Measurements from ENCODE around the gene IGF2BP2.
"Not testable (repeated sequence)": the region's sequence is repeated elsewhere in the genome, so short reads cannot be mapped to it uniquely, and the experiment has no call there.

The IGF2BP2 gene

DNA sequence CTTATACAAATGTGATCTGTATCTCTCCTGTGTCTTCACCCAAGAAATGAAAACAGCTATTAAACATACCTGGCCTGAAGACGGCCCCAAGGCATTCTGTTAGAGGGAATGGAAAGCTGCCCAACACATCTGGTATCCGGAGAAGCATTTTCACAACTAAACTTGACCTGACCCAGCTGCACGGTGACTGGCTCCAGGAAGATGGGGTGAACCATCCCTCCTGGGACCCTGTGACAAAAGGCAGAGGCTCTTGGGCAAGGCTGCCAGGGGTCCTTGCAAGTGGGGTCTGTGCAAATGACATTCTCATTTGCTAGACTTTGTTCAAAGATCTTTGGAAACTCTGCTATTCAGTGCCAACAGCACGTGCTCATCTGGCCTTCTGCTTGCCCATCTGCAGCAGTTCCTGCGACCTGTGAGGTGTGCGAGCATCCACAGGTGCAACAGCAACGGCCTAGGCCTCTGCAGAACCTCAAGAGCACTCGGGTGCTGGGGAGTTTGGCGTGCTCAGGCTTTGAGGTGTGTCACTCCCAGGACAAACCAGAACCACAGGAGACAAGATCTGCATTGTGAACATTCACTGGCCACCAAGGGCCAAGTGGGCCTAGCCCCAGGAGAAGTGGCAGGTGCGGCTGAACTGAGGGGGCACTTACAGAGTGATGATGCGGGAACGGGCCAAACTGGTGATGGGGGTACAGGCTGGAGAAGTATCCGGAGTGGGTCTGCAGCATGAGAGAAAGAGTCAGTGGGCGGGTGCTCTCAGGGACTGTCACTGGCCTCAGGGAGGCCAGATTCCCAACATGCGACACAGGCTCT lies 166.9 kb downstream of the IGF2BP2 start:
- no peak for DNase-seq

GRCh38 chr3:185657211-185657610 lies 167.6 kb downstream of the IGF2BP2 start:
- DNase-seq, result no peak

DNA sequence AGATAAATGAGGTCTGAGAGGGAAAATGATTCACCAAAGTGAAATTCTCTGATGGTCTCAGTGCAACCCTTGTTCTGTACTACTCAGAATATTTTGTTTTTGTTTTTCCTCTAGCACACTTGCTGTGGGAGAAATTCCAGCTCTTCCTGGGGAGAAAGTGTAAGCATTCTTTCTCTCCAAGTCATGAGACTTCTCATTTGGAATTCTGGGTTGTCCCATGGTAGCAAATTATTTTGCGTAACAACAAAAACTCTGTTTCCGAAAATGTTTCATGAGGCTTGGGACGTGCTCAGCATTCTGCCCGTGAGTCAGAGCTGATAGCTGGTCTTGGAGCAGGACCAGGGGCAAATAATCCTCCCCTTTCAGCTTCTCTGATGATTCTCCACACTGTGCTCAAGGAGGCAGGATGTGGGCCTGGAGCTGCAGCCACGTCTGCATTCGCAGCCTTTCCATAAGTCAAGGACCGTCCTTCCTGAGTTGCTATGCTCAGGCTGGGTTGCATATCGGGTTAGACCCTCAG lies 168.5 kb downstream of the IGF2BP2 start:
- DNase-seq, result no peak

DNA sequence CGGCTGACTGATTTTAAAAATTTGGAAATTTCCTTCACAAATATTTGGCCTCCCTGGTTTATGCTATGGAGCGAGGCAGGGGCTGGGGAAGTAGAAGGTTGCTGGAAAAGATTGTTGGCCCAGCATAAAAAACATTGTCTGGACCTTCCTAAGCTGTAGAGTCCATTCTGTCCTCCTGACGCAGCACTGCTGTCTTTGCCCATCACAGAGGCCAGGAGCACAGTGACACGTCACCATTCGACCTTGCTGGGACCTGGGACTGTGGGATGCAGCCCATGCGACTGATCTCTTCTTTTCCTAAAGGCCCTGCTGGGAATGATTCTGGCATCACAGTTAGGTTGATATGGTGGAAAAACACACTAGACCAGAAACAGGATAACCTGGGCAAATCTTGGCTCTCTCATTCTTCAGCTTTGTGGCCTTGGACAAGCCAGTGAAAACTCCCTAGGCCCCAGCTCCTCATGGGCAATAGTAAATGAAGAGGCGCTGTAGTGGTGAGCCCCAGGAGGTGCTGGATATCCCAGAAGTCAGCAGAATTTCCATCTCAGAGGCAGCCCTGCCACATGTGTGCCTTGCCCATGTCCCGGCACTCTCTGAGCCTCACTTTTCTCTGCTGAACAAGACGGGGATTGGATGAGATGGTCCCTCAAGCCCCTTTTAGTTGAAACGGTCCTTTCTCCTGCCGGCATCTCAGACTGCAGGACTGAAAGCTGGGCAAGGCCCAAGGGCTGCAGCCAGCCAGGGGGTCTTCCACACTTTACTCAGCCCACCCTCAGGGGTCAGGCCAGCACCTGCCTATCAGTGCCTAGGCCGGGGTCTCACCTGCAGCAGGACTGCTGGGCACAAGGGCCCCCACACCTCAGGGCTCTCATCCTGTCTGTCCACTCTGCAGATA lies 169.2 kb downstream of the IGF2BP2 start:
- no peak for DNase-seq

- DNase-seq, result no peak
Observed at GRCh38 chr3:185654758-185655145, 170.1 kb downstream of the IGF2BP2 start.

DNA sequence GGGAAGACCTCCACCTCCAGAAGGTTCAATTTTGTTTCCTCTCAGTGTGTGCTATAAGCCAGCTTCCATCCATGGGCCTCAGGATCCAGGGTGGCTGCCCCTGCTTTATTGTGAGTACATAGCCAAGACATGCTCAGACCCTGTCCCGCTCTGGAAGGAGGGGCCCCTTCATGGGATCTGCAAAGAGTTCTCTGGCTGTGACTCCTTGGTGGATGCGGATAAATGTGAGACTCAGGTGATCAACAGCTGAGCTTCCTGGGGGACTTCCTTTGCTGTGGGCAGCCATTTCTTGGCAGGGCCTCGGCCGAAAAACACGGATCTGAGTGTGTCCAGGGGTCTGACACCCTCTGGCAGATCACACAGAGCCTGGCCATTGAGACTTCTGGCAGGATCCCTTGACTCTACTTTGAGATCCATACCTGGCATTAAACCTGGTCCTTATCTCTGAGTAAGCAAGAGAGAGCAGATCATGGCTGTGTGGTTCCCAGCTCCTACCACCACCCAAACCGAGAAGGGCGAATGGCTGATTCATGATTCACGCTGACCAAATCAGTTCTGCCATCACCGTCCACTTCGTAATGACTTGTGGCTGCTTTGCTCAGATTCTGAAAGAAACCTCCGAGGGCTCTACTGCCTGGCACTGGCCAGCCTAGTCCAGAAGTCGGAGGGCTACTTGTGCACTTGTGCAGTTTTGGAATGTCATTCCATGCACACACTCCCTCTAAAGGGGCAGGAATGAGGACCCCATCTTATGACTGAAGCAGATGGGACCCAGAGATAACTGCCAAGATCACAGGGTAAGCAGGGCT lies 170.7 kb downstream of the IGF2BP2 start:
- no peak for DNase-seq

GRCh38 chr3:185651971-185652370 lies 172.9 kb downstream of the IGF2BP2 start:
- no peak for DNase-seq

DNA sequence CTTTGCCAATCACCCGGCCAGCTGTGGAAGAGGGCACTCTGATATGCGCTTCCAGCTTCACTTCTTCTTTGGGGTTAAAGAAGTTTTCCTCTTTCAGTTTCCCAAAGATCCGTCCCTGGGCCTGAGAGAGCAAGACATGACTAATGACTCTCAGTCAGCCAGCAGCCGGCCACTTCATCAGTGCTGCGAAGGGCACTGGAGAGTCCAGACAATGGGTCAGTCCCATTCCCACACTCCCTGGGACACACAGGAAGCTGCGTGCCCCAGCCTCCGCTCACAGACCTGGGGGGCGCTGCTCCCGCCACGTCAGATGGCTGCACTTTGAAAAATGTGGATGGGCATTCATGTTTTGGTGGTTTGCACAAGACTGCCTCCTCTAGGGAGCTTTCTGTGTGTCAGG lies 175.4 kb downstream of the IGF2BP2 start:
- no peak for DNase-seq

DNA sequence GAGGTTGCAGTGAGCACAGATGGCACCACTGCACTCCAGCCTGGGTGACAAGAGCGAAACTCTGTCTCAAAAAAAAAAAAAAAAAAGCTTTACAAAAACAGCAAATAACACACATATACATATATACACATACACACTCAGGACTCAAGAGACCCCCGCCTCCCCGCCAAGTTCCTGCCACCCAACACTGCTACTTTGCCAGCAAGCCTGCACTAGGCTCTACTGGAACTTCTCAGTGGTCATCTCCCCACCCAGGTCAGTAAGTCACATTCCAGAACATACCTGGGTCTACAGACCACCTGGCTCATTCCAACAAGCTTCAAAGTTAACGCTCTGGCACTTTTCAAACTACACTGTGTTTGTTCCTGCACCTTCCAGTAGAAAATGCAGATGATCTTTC lies 176.4 kb downstream of the IGF2BP2 start:
- no peak for DNase-seq

- DNase-seq, result no peak
Observed at GRCh38 chr3:185647880-185648210, 177.0 kb downstream of the IGF2BP2 start.

DNA sequence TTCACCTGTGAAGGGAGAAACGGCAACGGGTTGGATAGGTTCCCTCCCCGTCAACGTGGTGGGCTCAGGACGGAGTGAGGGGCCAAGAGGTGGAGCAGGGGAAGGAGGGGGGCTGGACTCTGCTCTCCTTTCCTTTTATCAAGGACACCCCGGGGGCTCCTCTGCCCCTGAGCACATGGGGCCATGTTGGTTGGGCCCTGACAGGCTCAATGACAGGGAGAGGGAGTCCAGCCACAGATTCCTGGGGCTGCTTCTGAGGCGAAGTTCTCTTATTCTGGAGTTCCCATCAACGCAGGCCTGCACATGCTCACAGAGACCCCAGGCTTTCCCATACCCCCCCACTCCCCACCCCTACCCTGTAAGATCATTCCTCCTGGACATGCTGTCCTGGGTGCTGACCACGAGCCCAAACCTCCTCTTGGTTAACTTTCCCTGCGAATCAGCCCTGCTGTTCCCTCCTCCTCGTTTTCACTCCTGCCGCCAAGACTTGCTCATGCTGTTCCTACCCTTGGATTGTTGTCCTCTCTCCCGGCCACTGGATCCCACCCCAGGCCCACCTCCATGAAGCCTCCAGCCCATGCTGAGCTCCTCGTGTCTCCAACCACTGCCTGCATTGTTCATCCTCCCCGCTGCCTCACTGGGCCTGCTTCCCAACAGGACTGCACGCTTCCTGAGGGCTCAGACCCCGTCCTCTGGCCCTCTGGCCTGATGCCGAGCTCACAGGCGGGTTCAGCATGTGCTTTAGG lies 177.5 kb downstream of the IGF2BP2 start:
- no peak for DNase-seq

DNA sequence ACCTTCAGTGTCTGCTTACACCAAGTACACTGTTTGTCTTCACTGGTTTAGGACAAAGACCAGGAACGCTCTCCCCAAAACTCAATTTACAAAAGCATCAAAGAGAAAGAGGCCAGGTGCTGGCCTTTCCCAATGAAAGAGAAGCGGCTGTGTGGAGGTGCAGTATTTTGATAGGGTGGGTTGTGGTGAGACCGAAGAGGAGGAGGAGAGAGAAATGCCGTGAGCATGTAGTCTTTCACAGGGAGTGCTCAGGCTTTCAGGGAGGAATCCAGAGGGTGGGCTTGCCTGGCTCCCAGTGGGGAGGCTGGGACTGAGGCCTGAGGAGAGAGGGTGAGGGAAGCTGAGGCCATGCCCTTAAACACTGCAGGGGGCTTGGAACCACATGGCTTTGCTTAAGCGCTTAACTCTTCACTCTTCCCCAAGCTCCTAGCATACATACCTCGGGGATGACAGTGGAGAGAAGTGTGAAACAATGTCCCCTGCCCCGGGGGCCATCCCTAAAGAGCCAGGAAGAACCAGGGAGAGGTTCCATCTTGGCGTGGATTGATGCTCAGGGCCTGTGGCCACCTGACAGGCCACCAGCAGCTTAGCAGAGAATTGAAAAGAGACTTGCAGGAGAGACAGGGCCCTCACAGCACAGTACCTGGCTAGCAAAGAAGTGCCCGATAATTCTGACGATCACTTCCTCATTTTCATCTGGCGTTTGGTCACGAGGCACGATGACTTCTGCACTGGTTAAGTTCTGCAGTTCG lies 178.3 kb downstream of the IGF2BP2 start:
- no peak for DNase-seq

DNA sequence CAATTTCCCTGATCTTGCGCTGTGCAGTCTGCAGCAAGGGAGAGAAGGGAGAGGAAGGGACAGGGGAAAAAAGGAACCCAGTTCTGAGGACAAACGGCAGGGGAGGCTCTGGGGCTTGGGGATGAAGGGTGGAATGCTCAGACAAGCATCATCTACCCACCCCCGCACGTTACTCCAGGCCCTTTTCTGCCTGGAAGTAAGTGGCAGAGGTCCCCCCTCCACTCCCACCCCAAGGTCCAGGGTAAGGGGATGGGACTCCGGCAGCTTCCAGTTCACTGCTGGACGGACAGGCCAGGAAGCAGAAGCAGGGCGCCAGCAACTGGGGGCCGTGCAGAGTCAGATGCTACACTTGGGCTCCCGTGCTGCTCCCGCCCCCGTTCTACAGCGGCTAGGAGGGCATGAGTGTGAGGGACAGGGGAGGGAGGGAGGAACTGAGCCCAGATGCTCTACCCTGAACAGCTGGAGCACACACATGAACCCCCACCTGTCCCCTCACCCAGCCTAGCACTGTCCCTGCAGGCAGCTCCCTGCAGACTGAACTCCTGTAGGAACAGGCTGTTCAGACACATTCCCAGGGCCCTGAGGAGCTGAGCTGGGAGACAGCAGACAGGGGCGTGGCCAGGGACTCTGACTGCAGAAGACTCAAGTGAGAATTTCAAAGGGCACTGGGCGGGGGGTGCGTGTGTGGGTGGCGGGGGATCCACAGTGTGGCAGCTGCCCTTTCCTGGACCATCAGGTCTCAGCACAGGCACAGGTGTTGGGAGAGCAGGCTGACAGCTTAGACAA lies 179.1 kb downstream of the IGF2BP2 start:
- no peak for DNase-seq

GRCh38 chr3:185645191-185645590 lies 179.7 kb downstream of the IGF2BP2 start:
- not testable (repeated sequence) for DNase-seq

- DNase-seq, result no peak
Observed at GRCh38 chr3:185640308-185640707, 184.5 kb downstream of the IGF2BP2 start.

DNA sequence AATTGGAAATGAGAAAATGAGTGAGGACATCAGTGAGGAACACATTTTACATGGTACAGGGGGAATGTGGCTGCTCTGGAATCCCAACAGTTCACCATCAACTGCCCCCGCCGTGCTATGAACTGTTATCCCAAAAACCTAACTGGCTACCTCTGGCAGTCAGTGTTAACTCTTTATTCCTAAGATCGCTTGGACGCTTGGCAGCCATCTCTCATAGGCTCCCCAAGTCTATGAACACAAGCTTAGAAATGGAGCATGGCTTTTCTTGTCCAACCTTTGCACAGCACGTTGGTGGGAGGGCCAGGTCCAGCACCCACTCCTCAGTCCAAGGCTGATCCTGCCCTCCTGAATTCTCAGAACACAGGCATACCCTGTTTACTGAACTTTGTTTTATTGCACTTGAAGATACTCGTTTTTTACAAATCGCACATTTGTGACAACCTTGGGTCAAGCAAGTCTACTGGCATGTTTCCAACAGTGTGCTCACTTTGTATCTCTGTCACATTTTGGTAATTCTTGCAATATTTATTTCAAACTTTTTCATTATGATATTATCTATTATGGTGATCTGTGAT lies 185.1 kb downstream of the IGF2BP2 start:
- DNase-seq, result no peak

- DNase-seq, result not testable (repeated sequence)
Observed at GRCh38 chr3:185638651-185639050, 186.2 kb downstream of the IGF2BP2 start.

GRCh38 chr3:185637388-185637787 lies 187.5 kb downstream of the IGF2BP2 start:
- DNase-seq, result no peak

DNA sequence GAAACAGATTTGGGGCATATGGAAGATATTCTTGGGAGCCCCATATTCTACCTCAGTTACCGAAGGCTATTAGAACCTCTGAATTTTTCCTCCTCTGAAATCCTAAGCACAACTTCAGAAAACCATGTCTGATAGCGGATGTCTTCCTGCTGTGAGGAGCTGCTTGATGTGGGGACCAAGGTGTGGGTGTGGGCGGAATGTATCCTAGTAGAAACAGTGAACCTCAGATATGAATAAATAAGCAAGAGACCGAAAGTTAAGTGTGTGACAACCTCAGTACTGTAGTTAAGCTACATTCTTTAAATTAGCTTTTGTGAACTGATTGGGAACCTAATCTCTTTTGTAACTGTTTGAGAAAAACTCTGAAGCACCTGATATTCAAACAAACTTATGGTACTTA lies 191.8 kb downstream of the IGF2BP2 start:
- DNase-seq, result no peak

DNA sequence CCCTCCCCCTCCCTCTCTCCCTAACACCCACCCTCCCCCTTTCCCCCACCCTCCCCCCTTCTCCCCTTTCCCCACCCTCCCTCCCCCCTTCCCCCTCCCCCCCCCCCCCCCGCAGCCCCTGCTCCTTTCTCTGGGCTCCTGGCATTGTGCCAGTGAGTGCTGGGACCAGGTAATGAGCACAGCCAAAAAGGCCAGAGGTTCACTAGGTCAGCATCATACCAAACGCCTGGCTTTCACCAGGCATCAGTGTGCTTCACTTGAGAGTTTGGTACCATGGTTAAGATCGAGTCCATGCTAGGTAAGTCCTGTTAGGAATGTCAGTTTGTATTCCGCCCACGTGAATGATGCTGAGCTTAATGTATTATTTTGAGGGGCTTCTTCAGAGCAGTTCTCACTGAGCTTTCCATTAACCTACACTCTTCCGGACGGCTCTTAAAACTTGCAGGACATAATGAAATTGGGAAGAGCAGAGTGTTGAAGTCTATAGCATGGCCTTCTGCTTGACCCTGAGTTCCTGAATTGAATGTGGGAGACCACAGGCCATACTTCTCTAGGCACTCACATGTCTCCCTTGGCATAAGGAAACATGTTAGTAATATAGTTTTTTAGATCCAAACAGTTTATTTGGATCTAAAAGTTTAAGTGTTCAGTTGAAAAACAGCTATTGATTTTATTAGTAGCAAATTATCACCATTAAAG lies 193.2 kb downstream of the IGF2BP2 start:
- DNase-seq, result no peak
